GM21390 (cell line): ENCODE data around the gene TOX3.

ENCODE experiments used
- ATAC-seq: cut with Tn5 transposase; IDR thresholded peaks from one replicate; pipeline ENCODE4 v1.9.1; 2021; ENCODE audit not compliant: unreplicated experiment

Gene TOX3

DNA sequence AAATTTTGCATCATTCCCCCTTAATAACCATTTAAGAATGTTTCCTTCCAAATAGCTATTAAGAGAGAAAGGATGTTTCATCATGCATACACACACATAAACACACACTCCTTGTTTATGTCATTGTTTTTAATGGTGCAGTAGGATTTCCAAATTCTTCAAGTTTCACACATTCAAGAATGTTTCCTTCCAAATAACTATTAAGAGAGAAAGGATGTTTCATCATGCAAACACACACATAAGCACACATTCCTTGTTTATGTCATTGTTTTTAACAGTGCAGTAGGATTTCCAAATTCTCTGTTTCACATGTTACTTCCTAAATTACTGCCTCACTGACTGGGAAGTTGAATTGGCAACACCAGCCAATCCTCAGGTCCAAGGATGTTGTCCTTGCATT, 7.8 kb downstream of the TOX3 start:
- ATAC-seq = no peak

DNA sequence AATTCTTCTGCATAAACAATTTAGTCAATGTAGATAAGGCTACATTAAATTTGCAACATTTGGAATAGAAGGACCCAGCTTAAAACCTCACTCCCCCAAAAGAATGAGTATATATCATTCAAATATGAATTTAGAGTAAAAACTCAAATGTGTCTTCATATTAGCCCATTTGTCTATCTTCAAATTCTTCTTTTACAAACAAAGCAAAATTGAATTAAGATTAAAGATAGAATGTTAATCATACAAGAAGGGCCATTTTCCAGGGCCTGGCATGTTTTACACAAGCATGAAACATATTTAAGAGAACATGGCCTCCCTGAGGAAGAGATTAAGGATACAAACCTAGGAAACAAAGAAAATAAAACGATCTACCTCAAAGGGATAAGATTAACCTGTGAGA, 8.4 kb downstream of the TOX3 start:
- no peak for ATAC-seq

DNA sequence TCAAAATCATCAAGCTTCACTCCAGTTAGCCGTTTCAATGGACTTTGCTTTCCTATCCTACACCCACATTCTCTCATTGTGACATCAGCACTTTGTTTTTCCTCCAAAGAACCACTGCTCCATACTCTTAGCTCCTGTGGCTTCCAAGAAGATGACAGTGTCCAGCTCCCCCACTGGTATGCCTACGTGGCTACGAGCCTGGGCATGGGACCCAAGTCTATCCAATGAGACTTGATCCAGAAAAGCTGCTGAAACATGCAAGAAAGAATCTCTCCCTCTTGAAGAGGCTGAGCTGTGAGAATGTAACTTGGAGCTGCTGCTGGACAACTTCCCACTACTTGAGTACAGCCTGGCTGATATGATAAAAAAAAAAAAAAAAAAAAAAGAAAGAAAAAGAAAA, 9.4 kb downstream of the TOX3 start:
- ATAC-seq = no peak

DNA sequence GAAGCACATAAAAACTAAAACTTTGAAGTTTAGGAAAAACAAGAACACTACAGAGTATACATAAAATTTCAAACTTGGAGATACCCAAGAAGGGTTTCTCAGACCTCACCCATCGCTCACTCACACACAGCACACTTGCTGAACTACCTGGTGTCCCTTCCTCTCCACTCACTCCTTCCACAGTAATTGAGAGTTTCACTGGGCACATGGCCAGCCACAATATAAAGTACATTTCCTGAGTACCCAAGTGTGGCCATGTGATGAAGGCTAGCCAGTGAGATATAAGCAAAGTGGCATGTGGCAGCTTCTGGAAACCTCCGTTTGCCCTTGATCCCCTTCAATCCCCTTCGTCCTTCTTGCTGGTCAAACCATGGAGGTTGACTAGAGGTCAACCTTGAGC, 11.9 kb downstream of the TOX3 start:
- ATAC-seq = no peak

DNA sequence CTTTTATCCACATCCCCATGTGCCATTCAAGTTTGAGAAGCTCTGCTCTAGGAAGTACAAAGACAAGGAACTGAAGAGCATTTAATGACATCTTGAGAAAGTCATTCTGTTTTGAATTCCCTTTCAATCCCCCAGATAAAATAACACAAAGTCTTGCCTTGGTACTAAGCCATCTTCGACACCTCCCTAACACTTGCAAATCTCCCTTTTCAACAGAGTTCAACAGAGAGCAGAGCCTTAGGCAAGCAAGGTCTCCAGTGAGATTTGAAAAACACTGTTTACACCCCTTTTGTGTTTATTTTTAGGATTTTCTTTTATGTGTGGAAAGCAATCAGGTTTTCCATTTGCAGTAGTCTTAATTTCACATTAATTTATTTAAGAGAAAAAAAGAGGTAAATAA, 13.6 kb downstream of the TOX3 start:
- no peak for ATAC-seq

DNA sequence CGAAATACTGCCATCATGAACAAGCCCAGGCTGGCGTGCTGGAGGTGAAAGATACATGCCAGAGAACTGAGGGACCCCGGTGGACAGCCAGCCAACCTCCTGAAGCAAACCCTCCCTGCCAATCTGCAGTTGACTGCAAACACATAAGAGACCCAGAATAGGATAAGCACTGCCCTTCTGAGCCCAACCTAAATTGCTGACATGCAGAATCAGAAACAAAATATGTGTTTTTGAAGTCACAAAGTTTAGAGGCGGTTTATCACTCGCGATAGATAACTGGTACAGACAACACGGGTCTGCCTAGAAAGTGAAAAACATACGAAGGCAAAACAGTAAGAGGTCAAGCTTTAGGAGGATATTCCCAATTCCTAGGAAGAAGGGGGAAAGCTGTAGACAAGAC, 14.6 kb downstream of the TOX3 start:
- ATAC-seq = no peak

DNA sequence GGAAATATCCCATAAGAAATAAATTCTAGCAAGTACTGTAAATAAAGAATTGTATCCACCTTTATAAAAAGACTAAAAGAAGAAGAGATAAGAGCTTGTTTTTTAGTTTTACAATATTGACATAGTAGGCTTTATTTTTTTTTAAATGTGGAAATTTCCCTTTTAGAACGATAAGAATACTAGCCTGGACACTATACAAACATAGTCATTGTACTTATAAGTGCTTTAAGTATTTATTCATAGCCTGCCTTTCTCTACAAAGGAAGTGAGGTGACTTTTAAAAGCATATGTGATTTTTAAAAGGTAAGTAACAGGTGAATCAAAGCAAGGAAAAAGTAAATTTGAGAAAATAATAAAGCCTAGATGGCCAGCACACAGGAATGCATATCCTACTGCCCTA, 17.7 kb downstream of the TOX3 start:
- ATAC-seq = no peak

DNA sequence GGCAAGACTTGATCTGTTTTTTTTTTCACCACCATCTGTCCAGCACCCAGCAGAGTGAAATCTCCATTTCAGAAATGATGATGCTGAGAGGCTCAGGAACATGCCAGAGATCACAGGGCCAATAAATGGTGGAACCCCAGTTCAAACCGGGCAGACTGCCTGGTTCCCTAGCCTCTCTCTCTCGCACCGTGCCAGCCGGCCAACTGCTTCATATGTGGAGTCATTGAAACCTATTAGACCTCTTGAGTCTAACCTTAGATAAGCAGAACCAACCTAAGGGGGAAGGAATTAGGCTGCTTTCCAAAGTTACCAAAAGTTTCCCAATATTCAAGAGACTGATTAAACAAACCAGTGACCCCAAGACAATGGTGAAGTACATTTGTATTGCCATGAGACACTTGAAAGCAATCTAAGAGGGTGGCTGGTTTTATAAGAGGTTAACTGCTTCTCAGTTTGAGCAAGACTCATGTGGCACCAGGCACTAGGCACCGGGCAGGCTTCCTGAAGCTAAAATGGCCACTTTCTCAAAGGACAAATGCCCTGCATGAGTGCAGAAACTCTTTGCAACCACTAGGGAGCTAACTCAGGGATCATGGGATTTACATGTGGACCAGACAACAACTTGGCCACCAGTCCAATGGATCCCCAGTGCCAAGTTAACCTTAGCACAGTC, 18.4 kb downstream of the TOX3 start:
- ATAC-seq = no peak

DNA sequence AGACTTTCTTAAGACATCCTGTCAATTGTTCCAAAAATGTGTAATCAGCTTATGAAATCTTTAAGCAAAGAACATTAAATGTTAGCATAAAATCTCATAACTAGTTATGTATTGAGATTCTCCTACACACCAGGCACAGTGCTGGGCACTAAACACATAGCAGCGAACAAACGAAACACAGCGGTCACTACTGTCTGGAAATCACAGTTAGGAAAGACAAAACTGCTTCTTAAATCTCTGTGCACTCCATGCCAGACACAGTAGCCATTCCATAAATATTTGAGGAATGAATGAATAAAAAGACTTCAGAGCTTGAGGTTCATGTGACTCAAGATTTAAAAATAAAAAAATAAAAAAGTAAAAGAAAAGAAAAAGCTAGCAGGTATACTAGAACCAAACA, 20.1 kb downstream of the TOX3 start:
- no peak for ATAC-seq

DNA sequence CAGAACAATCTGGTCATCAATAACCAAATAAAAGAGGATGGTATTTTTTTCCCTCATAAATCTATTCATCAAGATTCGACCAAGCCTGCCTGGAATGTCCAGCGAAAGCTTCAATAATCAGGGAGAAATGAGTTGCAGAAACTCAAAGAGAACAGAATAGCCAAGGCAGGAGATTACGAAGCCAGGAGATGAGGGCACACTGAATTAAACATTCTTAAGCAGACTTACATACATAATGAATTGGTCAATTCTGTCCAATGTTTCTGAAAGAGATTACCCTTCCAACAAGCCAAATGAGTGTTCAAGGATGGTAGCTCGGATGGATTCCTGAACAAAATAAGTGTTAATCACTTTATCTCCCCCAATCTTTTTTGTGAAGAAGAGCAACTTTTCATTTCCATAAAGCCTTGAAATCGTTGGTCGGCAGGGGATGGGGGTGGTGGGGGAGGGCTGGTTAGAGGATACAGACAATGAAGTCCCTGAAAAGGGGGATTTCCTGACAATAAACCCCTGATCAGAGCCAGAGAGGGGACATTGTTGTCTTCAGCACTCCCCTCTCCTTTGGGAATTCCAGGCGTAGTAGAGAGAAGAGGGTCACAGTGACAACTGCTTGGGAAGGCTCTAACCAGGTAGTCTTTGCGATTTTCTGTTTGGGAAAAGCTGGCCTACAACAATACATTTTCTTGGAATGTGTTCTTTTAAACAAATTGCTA, 20.7 kb downstream of the TOX3 start:
- ATAC-seq = no peak

DNA sequence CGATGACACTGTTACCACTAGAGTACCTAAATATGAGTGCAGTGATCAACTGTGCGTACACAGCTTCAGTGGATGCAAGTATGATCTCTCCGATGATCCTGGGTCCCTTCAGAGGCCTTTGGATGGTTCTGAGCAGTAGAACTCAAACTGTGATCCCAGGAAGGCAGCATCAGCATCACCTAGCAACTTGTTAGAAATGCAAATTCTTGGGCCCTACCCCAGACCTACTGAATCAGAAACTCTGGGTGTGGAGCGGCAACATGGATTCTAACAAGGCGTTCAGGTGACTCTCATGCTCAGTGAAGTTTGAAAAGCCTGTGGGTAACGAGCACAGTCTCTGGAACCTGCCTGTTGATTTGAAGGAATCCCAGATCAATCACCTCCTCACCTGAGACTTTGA, 25.4 kb downstream of the TOX3 start:
- no peak for ATAC-seq

DNA sequence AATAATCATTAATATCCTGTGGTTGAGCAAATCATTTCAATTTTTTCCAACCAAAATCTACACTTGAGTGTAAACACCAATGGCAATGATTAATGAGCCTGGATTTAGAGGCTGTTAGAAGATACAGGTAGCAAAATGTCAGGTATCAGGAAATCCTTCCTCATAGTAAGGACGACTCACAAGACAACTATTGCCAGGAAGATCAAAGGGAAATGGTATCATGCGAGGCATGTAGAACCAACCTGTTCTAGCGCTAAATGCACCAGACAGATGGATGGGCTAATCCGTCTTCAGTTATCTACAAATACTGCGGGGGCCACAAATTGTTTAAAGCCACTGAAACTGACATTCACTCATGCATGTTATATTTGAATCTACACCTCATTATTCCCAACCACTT, 28.1 kb downstream of the TOX3 start:
- no peak for ATAC-seq

DNA sequence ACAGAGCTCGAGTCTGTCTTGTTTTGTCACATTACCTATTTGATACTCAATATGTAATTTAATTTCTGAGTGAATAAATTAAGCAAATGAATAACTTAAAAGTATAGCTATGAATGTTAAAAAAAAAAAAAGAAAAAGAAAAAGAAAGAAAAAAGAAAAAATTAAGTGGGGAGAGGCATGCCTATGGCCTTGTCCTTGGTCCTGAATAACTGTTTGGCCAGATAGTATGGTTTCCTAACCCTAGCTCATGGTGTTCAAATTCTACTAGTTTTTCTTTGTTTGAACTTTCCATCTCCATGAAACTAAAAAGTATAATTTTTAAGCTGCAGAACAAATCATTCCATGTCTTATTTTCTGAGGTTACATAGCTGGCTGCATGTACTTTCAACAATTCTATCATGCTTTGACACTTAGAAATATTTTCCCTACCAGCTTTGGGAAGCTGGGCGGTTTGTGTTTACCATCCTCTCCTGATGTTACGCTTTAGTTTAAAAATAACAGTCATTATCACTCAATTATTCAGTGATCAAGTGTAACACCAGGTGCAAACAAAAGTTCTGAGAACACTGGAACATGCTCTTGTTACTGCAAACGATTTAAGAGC, 31.8 kb downstream of the TOX3 start:
- no peak for ATAC-seq

DNA sequence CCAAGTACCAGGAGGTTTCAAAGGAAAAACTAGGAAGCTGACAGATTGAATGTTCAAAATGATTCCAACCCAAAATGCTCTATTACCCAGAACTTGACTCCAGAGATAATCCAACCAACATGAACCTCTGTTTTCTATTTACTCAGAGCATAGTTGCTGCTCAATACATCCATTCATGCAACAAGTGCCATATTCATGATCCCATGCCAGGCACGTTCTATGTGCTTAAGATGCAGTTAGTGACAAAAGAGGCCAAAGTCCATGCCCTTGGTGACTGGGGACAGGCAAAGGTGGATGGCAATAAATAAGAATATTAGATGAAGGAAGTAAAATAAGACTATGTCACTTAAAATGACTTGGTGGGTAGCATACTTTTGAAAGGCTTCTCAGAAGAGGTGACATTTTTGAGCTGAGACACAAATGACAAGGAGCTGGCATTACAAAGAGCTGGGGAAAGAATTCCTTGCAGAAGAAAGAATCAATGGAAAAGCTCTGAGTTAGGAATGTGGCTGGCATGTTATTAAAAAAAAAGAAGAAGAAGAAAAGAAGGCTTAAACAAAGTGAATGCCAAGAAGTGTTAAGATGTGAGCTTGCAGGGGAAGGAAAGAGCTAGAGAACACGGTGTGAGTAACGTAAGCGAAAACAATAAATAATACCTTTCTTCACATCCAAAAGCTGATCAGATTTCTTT, 34.5 kb downstream of the TOX3 start:
- no peak for ATAC-seq

DNA sequence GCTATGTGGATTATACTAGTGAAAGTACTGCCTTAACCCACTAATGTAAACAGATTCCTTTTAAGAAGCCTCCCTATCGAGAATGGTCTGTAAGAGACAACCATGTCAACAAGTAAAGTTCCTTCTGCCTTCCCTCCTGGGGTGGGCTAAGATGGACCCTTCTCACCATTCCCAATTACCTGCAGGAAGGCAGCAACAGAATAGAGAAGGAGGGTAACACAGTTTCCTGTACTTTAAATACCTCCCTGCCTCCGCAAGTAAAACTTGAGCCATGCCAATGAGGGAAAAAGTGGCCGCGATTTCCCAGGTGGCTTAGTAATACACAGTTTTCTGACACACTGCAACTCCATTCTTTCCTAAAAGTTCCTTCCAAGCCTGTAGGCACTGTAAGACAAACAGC, 45.2 kb downstream of the TOX3 start:
- no peak for ATAC-seq

DNA sequence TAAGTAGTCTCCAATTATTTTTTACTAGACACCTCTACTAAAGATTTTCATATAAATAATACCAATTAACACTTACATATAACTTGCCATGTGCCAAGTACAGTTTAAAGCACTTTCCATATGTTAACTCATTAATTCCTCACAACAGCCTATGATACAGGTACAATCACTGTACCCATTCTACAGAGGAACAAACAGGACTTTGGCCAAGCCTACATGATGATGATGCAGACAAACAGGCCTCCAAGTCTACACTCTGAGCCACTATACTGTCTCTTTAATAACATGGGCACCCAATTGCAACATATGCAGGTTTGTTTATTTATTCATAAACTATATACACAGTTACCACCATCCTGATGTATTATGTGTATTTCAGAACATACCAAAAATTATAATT, 46.0 kb downstream of the TOX3 start:
- ATAC-seq = no peak

DNA sequence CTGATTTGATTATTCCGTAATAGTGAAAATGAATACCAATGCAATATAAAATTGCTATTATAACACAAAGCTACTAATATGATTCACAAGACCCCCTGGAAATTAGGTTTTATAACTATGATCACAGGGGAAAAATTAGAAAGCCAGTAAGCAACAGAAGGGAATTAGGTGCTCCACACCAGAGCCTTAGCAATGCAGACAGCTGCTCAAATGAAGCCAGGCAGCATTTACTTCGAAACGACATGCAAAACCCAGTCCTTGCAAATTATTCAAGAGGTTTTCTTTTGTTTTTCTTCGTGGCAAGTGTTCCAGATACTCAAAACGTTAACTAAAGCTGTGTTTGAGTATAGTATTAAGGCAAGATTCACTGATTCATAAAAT, 47.9 kb downstream of the TOX3 start:
- no peak for ATAC-seq

DNA sequence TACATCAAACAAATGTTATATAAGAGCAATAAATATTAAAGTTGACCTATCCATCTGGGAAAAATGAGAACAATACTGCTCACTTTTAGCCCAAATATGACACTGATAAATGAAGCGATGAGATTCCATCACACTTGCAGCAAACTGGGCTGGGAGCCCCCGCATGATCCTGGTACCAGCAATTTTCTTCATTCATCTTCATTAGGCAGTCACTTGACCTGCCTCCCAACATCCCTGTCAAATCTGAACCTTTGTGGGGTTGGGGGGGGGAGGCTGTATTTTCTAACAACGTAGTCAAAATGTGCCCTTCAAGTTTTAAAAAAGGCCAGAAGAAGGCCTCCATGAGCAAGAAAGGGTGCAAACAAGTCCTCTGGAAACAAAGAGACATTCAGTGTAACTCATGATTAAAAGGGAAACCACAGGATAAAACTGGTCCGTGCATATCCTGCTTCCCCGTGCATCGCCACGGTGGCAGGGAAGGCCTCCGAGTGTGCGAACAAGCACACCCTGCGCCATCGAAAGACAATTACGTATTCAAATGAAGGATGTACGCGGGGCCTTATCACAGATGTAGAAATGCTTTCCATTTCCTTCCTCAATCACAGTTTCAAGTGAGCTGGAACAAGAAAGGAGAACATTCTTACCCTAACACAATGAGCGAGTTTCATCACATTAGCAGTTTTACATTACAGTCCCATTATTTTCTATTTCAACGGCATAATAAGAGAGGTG, 48.4 kb downstream of the TOX3 start:
- ATAC-seq = no peak

DNA sequence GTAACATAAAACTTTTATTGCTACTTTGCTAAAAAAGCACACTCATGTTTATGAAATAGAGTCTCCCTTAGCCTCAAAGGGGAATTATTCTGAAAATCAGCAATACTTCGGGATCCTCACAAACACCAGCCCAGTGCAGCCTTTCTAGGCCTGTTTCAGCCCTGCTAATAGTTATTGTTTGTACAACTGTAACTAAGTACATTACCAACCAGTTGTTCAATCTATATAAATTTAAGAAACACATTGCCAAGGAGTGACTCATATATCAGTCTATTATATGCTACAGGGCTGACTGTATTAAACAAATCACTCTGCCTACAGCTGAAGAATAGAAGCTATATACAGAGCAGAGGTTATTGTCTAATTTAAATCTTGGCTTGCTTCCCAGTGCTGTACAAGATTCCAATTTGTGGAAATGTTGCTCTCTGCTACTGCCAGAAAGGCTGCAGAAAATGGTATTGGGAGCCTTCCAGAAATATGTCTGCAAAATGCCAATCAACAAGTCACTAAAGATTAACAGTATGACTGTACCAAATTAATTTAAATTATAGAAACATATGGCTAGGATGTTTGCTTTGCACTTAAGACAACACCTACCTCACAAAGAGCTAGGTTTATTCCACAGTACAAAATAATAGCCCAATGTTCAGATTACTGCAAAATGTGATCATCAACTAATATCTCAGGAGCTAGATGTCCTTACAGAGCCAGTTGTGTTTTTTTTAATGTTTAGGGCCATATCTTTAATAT, 49.7 kb downstream of the TOX3 start:
- ATAC-seq = no peak

DNA sequence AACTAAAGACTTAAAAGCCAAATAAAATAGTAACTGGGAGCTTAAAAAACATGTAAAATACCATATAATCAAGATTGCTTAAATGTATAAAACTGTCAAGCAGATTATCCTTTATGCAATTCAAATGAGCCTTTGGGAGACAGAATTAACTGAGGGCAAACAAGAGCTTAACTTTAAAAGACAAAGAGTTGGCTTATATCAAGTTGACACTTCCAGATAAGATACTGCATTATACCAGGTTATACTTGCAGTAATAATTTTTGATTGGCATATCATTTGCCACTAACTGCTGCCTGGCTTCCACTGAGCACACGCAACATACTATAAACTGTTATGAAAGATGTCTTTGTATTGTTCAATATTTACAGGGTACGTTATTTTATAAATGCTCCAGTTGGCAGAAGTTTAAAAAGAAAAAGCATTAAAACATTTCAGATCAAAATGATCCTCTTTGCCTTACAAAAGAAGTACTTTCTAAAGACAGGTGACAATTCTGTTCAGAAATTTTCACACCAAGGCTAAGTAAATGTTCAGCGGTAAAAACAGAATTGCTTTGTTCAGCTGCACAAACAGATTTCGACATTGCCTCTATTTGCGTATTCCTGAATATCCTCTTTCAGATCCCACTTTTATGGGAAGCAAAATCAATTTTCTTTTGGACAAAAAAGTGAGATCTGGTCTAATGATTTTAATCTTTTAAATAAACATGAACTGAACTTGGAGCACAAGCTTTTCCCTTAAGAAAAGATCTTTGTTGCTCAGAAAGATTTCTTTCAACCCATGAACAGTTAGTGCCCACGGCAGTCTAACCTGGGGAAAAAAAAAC, 50.7 kb downstream of the TOX3 start:
- ATAC-seq = no peak
